ENCODE data around the gene CACNA1C. TPM values are rescaled to one million over a fixed set of nuclear protein-coding genes. Genes with fewer than 3 reads are reported as not detected.

CACNA1C gene
- polyA plus RNA-seq, 2 donors, result 2.1 to 2.5 TPM

DNA sequence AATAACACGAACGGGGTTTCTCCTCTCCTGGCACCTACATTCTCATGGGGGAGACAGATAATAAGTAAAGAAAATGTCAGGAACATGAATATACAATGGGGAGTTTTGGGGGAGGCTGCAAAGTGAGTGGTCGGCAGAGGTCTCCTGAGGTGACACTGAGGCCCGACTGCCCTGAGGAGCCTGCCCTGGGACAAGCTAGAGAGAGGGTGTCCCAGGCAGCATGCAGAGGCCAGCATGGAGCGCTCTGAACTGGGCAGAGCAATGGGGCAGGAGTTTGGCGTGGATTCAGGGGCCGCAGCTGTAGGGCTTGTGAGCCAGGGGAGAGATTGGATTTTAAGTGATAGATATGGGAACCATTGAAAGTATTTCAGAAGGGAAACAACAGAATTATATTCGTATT is 320.5 kb downstream of the CACNA1C start:
- H3K27me3 ChIP-seq (ENCODE audit: control insufficient read depth in 1 of 2, insufficient read depth in 2 of 2, low read length in 2 of 2), result no peaks in the 10 kb centered on the region
- no peaks in the 10 kb centered on the region for H3K36me3 ChIP-seq (ENCODE audit: control insufficient read depth in 2 of 2, insufficient read depth in 2 of 2, low read length in 1 of 2)
- H3K4me1 ChIP-seq (ENCODE audit: control insufficient read depth in 2 of 2, insufficient read depth in 2 of 2, low read length in 1 of 2), result peaks cover 0 to 2% of the 10 kb centered on the region in 2 donors
- 89 to 90% methylated on average over 8 of the region's 8 CpGs for whole genome bisulfite sequencing, 2 donors
- no peak overlapping the region for H3K27ac ChIP-seq (ENCODE audit: low read depth in 2 of 2, low read length in 1 of 2)
- no peak overlapping the region for H3K4me3 ChIP-seq (ENCODE audit: low read depth in 1 of 2, low read length in 2 of 2)
- H3K9me3 ChIP-seq (ENCODE audit: control insufficient read depth in 2 of 2, insufficient read depth in 1 of 2, low read depth in 1 of 2, low read length in 1 of 2), result no peaks in the 10 kb centered on the region

DNA sequence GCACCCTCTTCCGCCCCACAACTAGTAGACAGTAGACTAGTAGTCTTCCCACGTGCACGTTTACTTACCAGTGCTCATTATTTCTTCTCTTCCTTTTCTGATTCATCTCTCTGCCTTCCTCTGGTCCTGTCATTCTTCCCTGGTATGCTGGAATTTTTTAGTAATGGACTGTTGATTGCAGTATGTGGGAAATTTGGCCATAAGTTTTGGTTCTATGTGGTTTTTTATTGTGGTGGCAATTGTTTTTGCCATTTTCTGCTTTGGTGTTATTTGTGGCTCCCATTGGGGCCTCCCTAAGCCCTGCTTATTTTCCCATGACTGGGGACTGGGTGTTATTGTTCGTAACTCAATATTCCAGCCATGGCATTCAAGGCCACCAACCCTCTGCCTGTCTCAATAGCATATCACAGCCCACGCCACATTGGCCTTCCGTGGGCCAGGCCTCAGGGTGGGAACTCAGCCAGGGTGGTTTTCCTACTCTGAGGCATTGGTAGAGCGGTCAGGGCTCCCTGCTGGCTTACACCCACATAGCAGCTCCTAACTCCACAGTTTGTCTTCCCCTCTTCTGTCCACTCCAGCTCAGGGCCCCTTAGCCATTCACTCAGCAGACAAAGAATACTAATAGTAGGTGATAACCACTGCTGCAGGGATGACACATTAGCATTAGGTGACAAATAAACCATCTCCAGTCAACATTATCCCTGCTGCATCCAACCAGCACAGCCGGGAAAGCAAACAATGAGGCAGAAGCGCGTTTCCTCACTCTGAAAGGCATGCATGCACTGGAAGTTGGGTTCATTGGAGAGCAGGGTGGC is 321.5 kb downstream of the CACNA1C start:
- Histone ChIP-seq H3K9me3 (ENCODE audit: control insufficient read depth in 2 of 2, insufficient read depth in 1 of 2, low read depth in 1 of 2, low read length in 1 of 2) (no peaks in the 10 kb centered on the region), H3K27me3 (ENCODE audit: control insufficient read depth in 1 of 2, insufficient read depth in 2 of 2, low read length in 2 of 2) (no peaks in the 10 kb centered on the region), H3K4me3 (ENCODE audit: low read depth in 1 of 2, low read length in 2 of 2) (no peak overlapping the region), H3K36me3 (ENCODE audit: control insufficient read depth in 2 of 2, insufficient read depth in 2 of 2, low read length in 1 of 2) (no peaks in the 10 kb centered on the region), H3K4me1 (ENCODE audit: control insufficient read depth in 2 of 2, insufficient read depth in 2 of 2, low read length in 1 of 2) (peaks cover 0 to 2% of the 10 kb centered on the region in 2 donors), H3K27ac (ENCODE audit: low read depth in 2 of 2, low read length in 1 of 2) (no peak overlapping the region)
- 82% methylated on average over 10 of the region's 10 CpGs for WGBS, 2 donors

- 65 to 74% methylated on average over 3 of the region's 3 CpGs for WGBS, 2 donors
- H3K4me1 ChIP-seq (ENCODE audit: control insufficient read depth in 2 of 2, insufficient read depth in 2 of 2, low read length in 1 of 2), result peaks cover 0 to 2% of the 10 kb centered on the region in 2 donors
- no peak overlapping the region for H3K4me3 ChIP-seq (ENCODE audit: low read depth in 1 of 2, low read length in 2 of 2)
Observed at GRCh38 chr12:2375871-2376270, 323.1 kb downstream of the CACNA1C start.

GRCh38 chr12:2376908-2377657 is 324.3 kb downstream of the CACNA1C start:
- no peak overlapping the region for H3K27ac ChIP-seq (ENCODE audit: low read depth in 2 of 2, low read length in 1 of 2)

More at GRCh38 chr12:2375871-2376270, 323.1 kb downstream of the CACNA1C start:
- H3K27me3 ChIP-seq (ENCODE audit: control insufficient read depth in 1 of 2, insufficient read depth in 2 of 2, low read length in 2 of 2), result no peaks in the 10 kb centered on the region
- H3K9me3 ChIP-seq (ENCODE audit: control insufficient read depth in 2 of 2, insufficient read depth in 1 of 2, low read depth in 1 of 2, low read length in 1 of 2), result no peaks in the 10 kb centered on the region
- H3K27ac ChIP-seq (ENCODE audit: low read depth in 2 of 2, low read length in 1 of 2), result no peak overlapping the region
- H3K36me3 ChIP-seq (ENCODE audit: control insufficient read depth in 2 of 2, insufficient read depth in 2 of 2, low read length in 1 of 2), result no peaks in the 10 kb centered on the region

DNA sequence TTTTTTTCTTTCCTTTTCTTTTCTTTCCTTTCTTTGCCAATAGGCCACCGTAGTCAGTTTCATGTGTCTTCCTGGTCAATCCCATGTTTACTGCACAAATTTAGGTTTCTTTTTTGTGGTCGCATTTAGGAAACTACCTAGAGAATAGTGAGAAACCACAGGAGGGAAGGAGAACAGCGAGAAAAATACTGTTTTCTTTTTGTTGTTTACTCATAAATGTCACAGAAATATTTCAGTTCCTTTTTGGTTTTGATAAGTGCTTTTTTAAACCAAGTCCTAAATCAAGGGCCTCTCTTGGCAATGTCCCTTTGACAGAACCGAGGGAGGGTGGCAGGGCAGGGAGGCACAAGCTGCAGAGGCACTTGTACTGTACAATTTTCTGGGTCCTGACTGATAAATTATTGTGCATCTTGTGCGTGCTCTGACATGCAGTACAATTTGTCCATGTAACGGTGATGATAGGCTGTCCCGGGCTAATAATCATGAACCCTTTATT is 326.1 kb downstream of the CACNA1C start:
- Histone ChIP-seq H3K27me3 (ENCODE audit: control insufficient read depth in 1 of 2, insufficient read depth in 2 of 2, low read length in 2 of 2) (no peaks in the 10 kb centered on the region), H3K27ac (ENCODE audit: low read depth in 2 of 2, low read length in 1 of 2) (no peak overlapping the region), H3K9me3 (ENCODE audit: control insufficient read depth in 2 of 2, insufficient read depth in 1 of 2, low read depth in 1 of 2, low read length in 1 of 2) (no peaks in the 10 kb centered on the region), H3K4me1 (ENCODE audit: control insufficient read depth in 2 of 2, insufficient read depth in 2 of 2, low read length in 1 of 2) (peaks cover 0 to 2% of the 10 kb centered on the region in 2 donors), H3K4me3 (ENCODE audit: low read depth in 1 of 2, low read length in 2 of 2) (no peak overlapping the region), H3K36me3 (ENCODE audit: control insufficient read depth in 2 of 2, insufficient read depth in 2 of 2, low read length in 1 of 2) (no peaks in the 10 kb centered on the region)
- 52 to 58% methylated on average over 7 of the region's 7 CpGs for WGBS, 2 donors

More at GRCh38 chr12:2376908-2377657, 324.3 kb downstream of the CACNA1C start:
- no peak overlapping the region for H3K4me3 ChIP-seq (ENCODE audit: low read depth in 1 of 2, low read length in 2 of 2)
- no peaks in the 10 kb centered on the region for H3K9me3 ChIP-seq (ENCODE audit: control insufficient read depth in 2 of 2, insufficient read depth in 1 of 2, low read depth in 1 of 2, low read length in 1 of 2)
- no peaks in the 10 kb centered on the region for H3K27me3 ChIP-seq (ENCODE audit: control insufficient read depth in 1 of 2, insufficient read depth in 2 of 2, low read length in 2 of 2)
- peaks cover 0 to 2% of the 10 kb centered on the region in 2 donors for H3K4me1 ChIP-seq (ENCODE audit: control insufficient read depth in 2 of 2, insufficient read depth in 2 of 2, low read length in 1 of 2)
- H3K36me3 ChIP-seq (ENCODE audit: control insufficient read depth in 2 of 2, insufficient read depth in 2 of 2, low read length in 1 of 2), result no peaks in the 10 kb centered on the region
- WGBS, 2 donors, result 59 to 61% methylated on average over 20 of the region's 20 CpGs

- H3K27ac ChIP-seq (ENCODE audit: low read depth in 2 of 2, low read length in 1 of 2), result no peak overlapping the region
- 75 to 79% methylated on average over 2 of the region's 2 CpGs for WGBS, 2 donors
- H3K4me1 ChIP-seq (ENCODE audit: control insufficient read depth in 2 of 2, insufficient read depth in 2 of 2, low read length in 1 of 2), result peaks cover 0 to 1% of the 10 kb centered on the region in 2 donors
- no peak overlapping the region for H3K4me3 ChIP-seq (ENCODE audit: low read depth in 1 of 2, low read length in 2 of 2)
- no peaks in the 10 kb centered on the region for H3K9me3 ChIP-seq (ENCODE audit: control insufficient read depth in 2 of 2, insufficient read depth in 1 of 2, low read depth in 1 of 2, low read length in 1 of 2)
- H3K36me3 ChIP-seq (ENCODE audit: control insufficient read depth in 2 of 2, insufficient read depth in 2 of 2, low read length in 1 of 2), result no peaks in the 10 kb centered on the region
- H3K27me3 ChIP-seq (ENCODE audit: control insufficient read depth in 1 of 2, insufficient read depth in 2 of 2, low read length in 2 of 2), result no peaks in the 10 kb centered on the region
Observed at GRCh38 chr12:2380946-2381345, 328.2 kb downstream of the CACNA1C start.

DNA sequence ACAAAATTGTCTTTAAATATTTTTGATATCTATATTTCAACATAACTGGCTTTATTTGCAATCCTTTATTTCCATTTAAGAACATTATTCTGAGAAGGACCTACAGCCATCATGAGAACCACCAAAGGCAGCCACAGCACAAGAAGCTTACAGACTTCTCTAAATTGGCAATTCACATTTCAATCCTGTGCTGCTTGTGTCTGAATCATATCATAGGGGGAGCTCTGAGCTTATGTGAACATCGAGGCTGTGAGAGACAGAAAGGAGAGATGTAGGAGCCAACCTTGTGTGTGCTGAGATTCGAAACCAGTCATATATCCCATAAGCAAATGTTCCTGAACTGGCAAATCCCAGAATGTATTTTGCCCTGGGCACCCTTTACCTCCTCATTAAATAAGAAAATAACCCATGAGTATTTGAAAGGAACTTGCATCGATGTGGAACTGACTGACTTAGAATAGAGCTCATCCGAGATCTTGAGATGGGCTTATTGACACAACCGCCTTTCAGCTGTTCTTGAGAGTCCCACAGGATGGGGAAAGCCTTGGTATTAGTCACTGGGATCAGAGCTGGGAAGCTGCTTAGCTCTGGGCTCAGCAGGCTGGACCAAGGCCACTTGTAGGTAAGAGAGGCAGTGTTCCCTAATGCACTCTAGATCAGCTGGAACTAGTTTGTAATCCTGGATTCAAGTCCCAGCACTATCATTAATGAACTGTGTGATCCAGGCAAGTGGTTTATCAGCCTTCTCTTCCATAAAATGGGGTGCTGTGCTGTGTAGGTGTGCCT is 329.8 kb downstream of the CACNA1C start:
- H3K27me3 ChIP-seq (ENCODE audit: control insufficient read depth in 1 of 2, insufficient read depth in 2 of 2, low read length in 2 of 2), result no peaks in the 10 kb centered on the region
- peak overlapping the region in 1 of 2 donors; percentile 15 for H3K27ac ChIP-seq (ENCODE audit: low read depth in 2 of 2, low read length in 1 of 2)
- H3K9me3 ChIP-seq (ENCODE audit: control insufficient read depth in 2 of 2, insufficient read depth in 1 of 2, low read depth in 1 of 2, low read length in 1 of 2), result no peaks in the 10 kb centered on the region

DNA sequence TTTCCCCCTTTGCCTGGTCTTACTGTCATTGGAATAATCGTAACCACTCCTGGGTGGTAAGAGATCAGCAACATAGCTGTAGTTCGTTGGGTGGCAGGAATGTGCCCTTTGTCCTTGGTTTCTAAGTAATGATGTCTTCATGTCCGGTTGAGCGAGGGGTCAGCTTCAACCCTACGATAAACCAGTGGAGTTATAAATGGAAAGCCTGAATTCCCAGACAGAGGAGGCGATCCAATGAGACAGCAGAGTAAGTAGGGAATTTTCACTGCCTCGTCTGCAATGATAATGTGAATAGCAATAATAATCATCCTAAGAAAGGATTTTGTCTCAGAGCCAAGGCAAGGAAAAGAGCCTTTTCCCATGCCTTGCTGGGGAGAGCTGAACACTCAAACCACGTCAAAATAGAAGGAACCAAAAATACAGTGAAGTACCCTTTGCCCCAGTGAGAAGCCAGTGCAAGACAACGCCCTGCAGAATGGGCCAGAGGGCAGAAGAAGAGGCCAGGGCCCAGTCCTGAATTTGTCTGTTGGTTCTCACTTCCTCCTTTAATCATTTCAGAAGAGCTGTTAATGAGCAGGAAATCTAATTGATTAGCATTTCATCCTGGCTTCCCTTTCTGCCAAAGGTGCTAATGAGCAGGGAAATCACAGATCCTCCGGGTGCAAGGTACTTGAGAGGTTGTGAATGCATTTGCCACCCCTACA is 330.7 kb downstream of the CACNA1C start:
- peak overlapping the region in 1 of 2 donors; percentile 40 for H3K27ac ChIP-seq (ENCODE audit: low read depth in 2 of 2, low read length in 1 of 2)
- no peaks in the 10 kb centered on the region for H3K36me3 ChIP-seq (ENCODE audit: control insufficient read depth in 2 of 2, insufficient read depth in 2 of 2, low read length in 1 of 2)
- no peaks in the 10 kb centered on the region for H3K27me3 ChIP-seq (ENCODE audit: control insufficient read depth in 1 of 2, insufficient read depth in 2 of 2, low read length in 2 of 2)
- no peaks in the 10 kb centered on the region for H3K4me1 ChIP-seq (ENCODE audit: control insufficient read depth in 2 of 2, insufficient read depth in 2 of 2, low read length in 1 of 2)
- no peak overlapping the region for H3K4me3 ChIP-seq (ENCODE audit: low read depth in 1 of 2, low read length in 2 of 2)
- no peaks in the 10 kb centered on the region for H3K9me3 ChIP-seq (ENCODE audit: control insufficient read depth in 2 of 2, insufficient read depth in 1 of 2, low read depth in 1 of 2, low read length in 1 of 2)
- 57 to 67% methylated on average over 10 of the region's 10 CpGs for WGBS, 2 donors

More for the DNA sequence above, 329.8 kb downstream of the CACNA1C start:
- WGBS, 2 donors, result 61 to 74% methylated on average over 5 of the region's 5 CpGs
- H3K4me3 ChIP-seq (ENCODE audit: low read depth in 1 of 2, low read length in 2 of 2), result no peak overlapping the region
- H3K36me3 ChIP-seq (ENCODE audit: control insufficient read depth in 2 of 2, insufficient read depth in 2 of 2, low read length in 1 of 2), result no peaks in the 10 kb centered on the region
- H3K4me1 ChIP-seq (ENCODE audit: control insufficient read depth in 2 of 2, insufficient read depth in 2 of 2, low read length in 1 of 2), result no peaks in the 10 kb centered on the region

GRCh38 chr12:2384029-2384386 is 331.2 kb downstream of the CACNA1C start:
- Histone ChIP-seq H3K36me3 (ENCODE audit: control insufficient read depth in 2 of 2, insufficient read depth in 2 of 2, low read length in 1 of 2) (no peaks in the 10 kb centered on the region), H3K27me3 (ENCODE audit: control insufficient read depth in 1 of 2, insufficient read depth in 2 of 2, low read length in 2 of 2) (no peaks in the 10 kb centered on the region), H3K4me1 (ENCODE audit: control insufficient read depth in 2 of 2, insufficient read depth in 2 of 2, low read length in 1 of 2) (no peaks in the 10 kb centered on the region), H3K9me3 (ENCODE audit: control insufficient read depth in 2 of 2, insufficient read depth in 1 of 2, low read depth in 1 of 2, low read length in 1 of 2) (no peaks in the 10 kb centered on the region), H3K27ac (ENCODE audit: low read depth in 2 of 2, low read length in 1 of 2) (no peak overlapping the region), H3K4me3 (ENCODE audit: low read depth in 1 of 2, low read length in 2 of 2) (no peak overlapping the region)
- 84 to 94% methylated on average over 6 of the region's 6 CpGs for WGBS, 2 donors

Data from esophagus (tissue), 2 donors.